ENCODE measurements around the gene RIMBP3C. TPM values are rescaled to one million over a fixed set of nuclear protein-coding genes. Genes with fewer than 3 reads are reported as not detected.
A peak's percentile ranks its signal among the peaks of the same experiment; 100 is the strongest.
"Not testable (repeated sequence)": the region's sequence is repeated elsewhere in the genome, so short reads cannot be mapped to it uniquely, and the experiment has no call there.

The RIMBP3C gene
- total RNA-seq, 1 donor from 2014 or later: 0.22 TPM

DNA sequence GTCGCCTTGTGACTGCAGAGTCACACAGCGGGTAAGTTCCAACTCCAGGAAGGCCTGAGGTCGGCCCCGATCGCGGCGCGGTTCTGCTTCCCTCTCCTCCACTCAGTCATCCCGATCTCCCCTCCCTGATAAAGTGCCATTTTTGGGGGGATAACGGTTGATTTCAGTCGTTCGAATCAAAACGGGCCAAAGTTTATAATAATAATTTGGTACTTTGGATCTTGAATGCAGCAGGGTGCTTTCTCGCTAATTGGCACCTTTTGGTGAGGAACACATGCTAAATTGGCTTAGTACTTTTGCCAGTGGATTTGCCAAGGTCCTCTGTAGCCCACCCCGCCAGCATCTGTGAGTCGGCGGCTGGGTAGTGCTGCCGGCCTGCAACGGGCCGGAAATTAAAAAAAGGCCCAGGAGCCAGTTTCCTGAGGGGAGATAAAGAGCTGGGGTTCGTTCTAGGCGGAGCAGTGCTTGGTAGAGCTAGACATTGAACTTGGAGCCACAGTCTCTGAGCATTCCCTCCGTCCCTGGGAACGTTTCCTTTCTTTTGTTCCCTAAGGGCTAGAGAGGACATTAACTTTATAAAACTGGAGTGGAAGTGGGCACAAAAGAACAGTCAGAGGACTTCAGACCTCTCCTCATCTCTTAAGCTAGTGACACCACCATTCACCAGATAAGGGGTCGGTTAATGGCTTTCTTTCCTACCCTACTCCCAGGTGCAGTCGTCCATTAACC is 17.2 kb upstream of the RIMBP3C start:
- H3K27ac Mint-ChIP-seq (ENCODE audit: unreplicated experiment): peak overlapping the region; percentile 98
- no peaks in the 10 kb centered on the region for H3K9me3 Mint-ChIP-seq (ENCODE audit: low read depth)
- peak overlapping the region; percentile 92 for H3K4me3 Mint-ChIP-seq (ENCODE audit: unreplicated experiment)
- no peak for TF ChIP-seq CTCF (IDR thresholded peaks at IDR 0.05)
- DNase-seq (ENCODE audit: low spot score): no peak
- H3K27me3 Mint-ChIP-seq (ENCODE audit: low read depth): no peaks in the 10 kb centered on the region
- peaks cover 40% of the 10 kb centered on the region for H3K4me1 Mint-ChIP-seq (ENCODE audit: low read depth)
- peaks cover 2% of the 10 kb centered on the region for H3K36me3 Mint-ChIP-seq (ENCODE audit: low read depth)

DNA sequence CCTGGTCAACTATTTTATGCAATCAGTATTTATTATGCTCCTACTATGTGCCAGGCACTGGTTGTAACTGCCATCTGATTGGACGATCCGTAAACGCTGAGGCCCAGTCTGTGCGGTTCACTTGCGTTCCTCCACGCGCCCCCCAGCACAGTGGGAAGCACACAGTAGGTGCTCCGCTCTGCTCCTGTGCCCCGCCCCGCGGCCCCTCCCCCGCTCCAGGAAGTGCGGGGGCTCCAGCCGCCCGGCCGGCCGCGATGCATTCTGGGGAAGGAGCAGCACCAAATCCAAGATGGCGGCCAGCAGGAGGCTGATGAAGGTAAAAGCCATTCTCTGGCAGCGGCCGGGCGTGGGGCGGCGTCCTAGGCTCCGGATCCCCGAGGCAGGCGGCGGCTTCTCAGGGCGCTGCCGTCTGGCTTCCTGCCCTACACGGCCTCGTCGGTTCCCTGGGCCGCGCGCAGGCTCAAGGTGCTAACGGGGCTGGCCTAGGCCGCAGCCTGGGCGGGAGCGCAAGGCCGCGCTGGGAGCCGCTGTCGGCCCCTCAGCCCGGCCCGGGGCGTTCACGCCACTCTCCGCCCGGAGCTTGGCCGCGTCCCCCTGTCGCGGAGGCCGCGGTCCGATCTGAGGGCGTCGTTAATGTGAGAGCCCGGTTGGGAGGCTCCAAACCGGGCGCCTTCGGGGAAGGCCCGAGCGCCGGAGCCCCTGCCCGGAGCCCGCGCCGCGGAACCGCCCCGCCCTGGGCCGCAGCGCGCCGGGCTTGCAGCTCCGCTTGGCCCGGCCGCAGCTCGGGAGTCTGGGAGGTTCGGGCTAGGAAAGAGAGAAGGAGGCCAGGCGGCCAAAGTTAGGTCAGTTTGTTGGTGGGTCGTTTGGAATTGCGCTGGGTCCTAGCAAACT is 16.4 kb upstream of the RIMBP3C start, which contains the start of gene UBE2L3:
UBE2L3 (plus strand) TSS at position 259 of the 891 bp plus-strand sequence; CDS start at position 290, 31 bp downstream.
- TF ChIP-seq CTCF (IDR thresholded peaks at IDR 0.05): no peak
- H3K4me1 Mint-ChIP-seq (ENCODE audit: low read depth): peaks cover 34% of the 10 kb centered on the region
- peak within 1 kb of the TSS; percentile 98 for H3K27ac Mint-ChIP-seq (ENCODE audit: unreplicated experiment)
- H3K9me3 Mint-ChIP-seq (ENCODE audit: low read depth): no peaks in the 10 kb centered on the region
- H3K36me3 Mint-ChIP-seq (ENCODE audit: low read depth): peaks cover 2% of the 10 kb centered on the region
- H3K4me3 Mint-ChIP-seq (ENCODE audit: unreplicated experiment): peak within 1 kb of the TSS; percentile 92
- H3K27me3 Mint-ChIP-seq (ENCODE audit: low read depth): no peaks in the 10 kb centered on the region
- peak; percentile 94 for DNase-seq (ENCODE audit: low spot score)

DNA sequence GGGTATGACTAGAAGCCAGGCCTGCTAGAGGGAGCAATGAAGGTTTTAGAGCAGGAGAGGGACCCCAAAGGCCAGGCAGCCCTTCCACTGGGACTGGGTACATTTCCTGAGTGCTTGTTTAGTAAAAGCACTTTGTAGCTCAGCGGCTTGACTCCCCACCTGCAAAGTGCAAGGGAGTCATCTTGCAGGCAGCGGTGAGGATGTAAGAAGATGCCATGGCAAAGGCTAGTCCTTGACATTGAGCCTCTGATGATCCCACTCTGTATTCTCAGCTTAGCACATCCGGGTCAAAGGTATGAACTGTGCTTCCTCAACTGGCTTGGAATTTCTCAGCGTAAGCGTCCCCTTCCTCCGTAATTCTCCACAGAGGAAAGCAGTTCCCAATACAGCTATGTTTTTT is 13.2 kb upstream of the RIMBP3C start:
- Mint-ChIP-seq H3K27me3 (ENCODE audit: low read depth) (no peaks in the 10 kb centered on the region), H3K4me3 (ENCODE audit: unreplicated experiment) (no peak overlapping the region), H3K27ac (ENCODE audit: unreplicated experiment) (peak overlapping the region; percentile 43), H3K9me3 (ENCODE audit: low read depth) (no peaks in the 10 kb centered on the region), H3K4me1 (ENCODE audit: low read depth) (peaks cover 10% of the 10 kb centered on the region), H3K36me3 (ENCODE audit: low read depth) (no peaks in the 10 kb centered on the region)
- TF ChIP-seq CTCF (IDR thresholded peaks at IDR 0.05): no peak
- DNase-seq (ENCODE audit: low spot score): peak; percentile 52

- no peak for TF ChIP-seq CTCF (IDR thresholded peaks at IDR 0.05)
- Mint-ChIP-seq H3K27ac (ENCODE audit: unreplicated experiment) (no peak overlapping the region), H3K27me3 (ENCODE audit: low read depth) (no peaks in the 10 kb centered on the region), H3K4me1 (ENCODE audit: low read depth) (peaks cover 5% of the 10 kb centered on the region), H3K9me3 (ENCODE audit: low read depth) (no peaks in the 10 kb centered on the region), H3K4me3 (ENCODE audit: unreplicated experiment) (no peak overlapping the region), H3K36me3 (ENCODE audit: low read depth) (no peaks in the 10 kb centered on the region)
- DNase-seq (ENCODE audit: low spot score): peak; percentile 2
Observed at GRCh38 chr22:21563912-21564311, 12.7 kb upstream of the RIMBP3C start.

DNA sequence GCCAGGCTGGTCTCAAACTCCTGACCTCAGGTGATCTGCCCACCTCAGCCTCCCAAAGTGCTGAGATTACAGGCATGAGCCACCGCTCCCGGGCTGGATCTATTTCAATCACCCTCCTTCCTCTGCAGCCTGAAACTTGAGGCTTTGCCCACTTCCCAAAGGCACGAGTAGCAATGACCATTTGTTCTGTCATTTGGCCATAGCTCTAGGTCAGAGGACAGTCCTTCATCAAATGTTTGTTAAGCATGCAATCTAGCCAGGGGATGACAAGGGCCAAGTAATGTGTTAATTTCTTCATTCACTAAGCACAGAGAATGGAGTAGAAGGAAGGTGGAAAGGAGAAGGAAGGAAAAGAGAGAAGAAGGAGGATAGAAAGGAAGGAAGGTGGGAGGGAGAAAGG is 9.4 kb upstream of the RIMBP3C start:
- not testable (repeated sequence) for H3K36me3 Mint-ChIP-seq (ENCODE audit: low read depth); H3K4me1 Mint-ChIP-seq (ENCODE audit: low read depth); H3K27ac Mint-ChIP-seq (ENCODE audit: unreplicated experiment); H3K27me3 Mint-ChIP-seq (ENCODE audit: low read depth); DNase-seq (ENCODE audit: low spot score); H3K9me3 Mint-ChIP-seq (ENCODE audit: low read depth); H3K4me3 Mint-ChIP-seq (ENCODE audit: unreplicated experiment)

- H3K4me1 Mint-ChIP-seq (ENCODE audit: low read depth); H3K9me3 Mint-ChIP-seq (ENCODE audit: low read depth); H3K27me3 Mint-ChIP-seq (ENCODE audit: low read depth); H3K4me3 Mint-ChIP-seq (ENCODE audit: unreplicated experiment); H3K27ac Mint-ChIP-seq (ENCODE audit: unreplicated experiment); H3K36me3 Mint-ChIP-seq (ENCODE audit: low read depth): not testable (repeated sequence)
- DNase-seq (ENCODE audit: low spot score): peak; percentile 56
Observed at GRCh38 chr22:21559345-21560125, 8.3 kb upstream of the RIMBP3C start.

DNA sequence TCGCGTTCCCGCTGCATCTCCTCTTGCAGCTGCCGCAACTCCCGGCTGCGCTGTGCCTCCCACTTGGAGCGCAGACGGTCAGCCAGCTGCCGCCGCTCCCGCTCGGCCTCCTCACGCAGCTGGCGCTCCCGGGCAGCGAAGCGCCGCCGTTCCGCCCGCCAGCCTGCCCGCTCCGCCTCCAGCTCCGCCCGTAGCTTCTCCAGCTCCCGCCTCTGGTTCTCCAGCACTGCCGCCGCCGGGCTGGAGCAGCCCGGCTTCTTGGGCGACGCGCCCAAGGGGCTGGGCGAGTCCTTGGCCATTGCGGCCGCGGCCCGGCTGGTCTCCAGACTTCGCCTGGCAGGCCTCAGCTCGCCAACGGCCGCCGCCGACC is 598 bp downstream of the RIMBP3C start:
- H3K4me3 Mint-ChIP-seq (ENCODE audit: unreplicated experiment); H3K27ac Mint-ChIP-seq (ENCODE audit: unreplicated experiment); H3K27me3 Mint-ChIP-seq (ENCODE audit: low read depth); H3K4me1 Mint-ChIP-seq (ENCODE audit: low read depth); H3K9me3 Mint-ChIP-seq (ENCODE audit: low read depth); H3K36me3 Mint-ChIP-seq (ENCODE audit: low read depth); DNase-seq (ENCODE audit: low spot score): not testable (repeated sequence)

- not testable (repeated sequence) for H3K27me3 Mint-ChIP-seq (ENCODE audit: low read depth); H3K36me3 Mint-ChIP-seq (ENCODE audit: low read depth); DNase-seq (ENCODE audit: low spot score); H3K27ac Mint-ChIP-seq (ENCODE audit: unreplicated experiment); H3K4me3 Mint-ChIP-seq (ENCODE audit: unreplicated experiment); H3K9me3 Mint-ChIP-seq (ENCODE audit: low read depth); H3K4me1 Mint-ChIP-seq (ENCODE audit: low read depth)
Observed at GRCh38 chr22:21550008-21550677, 1.1 kb downstream of the RIMBP3C start.

Measured in chondrocyte (in vitro differentiated cells).